GM12878 (cell line): Measurements from ENCODE around the gene OSBPL2. TPM values are rescaled to one million over a fixed set of nuclear protein-coding genes. Genes with fewer than 3 reads are reported as not detected.

Experiments used
- ATAC-seq: fragments of 200-7000 bp; cut with Tn5 transposase; 3 replicates; pipeline ENCODE4 v1.9.1; 2020; ENCODE audit warnings: mild to moderate bottlenecking, moderate library complexity
- BruUV-seq: library from RNA; stranded (reverse); fragments of 400-500 nt; replicated peaks from 2 replicates; lab custom pipeline; 2021; lab: Mats Ljungman, UMichigan
- CTCF ChIA-PET: fragments of 300-600 bp; sonication (Branson Sonifier 250); formaldehyde crosslinking; extraction: SDS; loops from one replicate; lab custom pipeline; 2021; ENCODE audit warnings: inconsistent platforms; lab: Yijun Ruan, JAX
- POLR2A ChIA-PET: fragments of 350-600 bp; formaldehyde crosslinking; extraction: SDS; loops from one replicate; lab custom pipeline; 2021; ENCODE audit warnings: inconsistent platforms; lab: Charles Lee
- RAD21 ChIA-PET: fragments of 300-600 bp; sonication (Branson Sonifier 250); formaldehyde crosslinking; loops from one replicate; lab custom pipeline; 2023; ENCODE audit warnings: antibody characterized with exemption; ENCODE audit not compliant: unreplicated experiment; lab: Charles Lee
- SMC1A ChIA-PET: fragments of 300-600 bp; sonication (Branson Sonifier 250); formaldehyde crosslinking; loops from one replicate; lab custom pipeline; 2023; ENCODE audit not compliant: unreplicated experiment, uncharacterized antibody; lab: Charles Lee
- DNase-seq: peaks from one replicate; pipeline ENCODE4 v3.0.0-alpha.2; 2011; ENCODE audit warnings: low read depth, low spot score
- FAIRE-seq: peaks from 3 replicates; lab custom pipeline; 2011; peaks lifted over from hg19 to GRCh38; lab: Jason Lieb, UNC
- H2AFZ ChIP-seq: 2 replicates; pipeline ENCODE4 v1.6.0; 2011; ENCODE audit warnings: low read depth, low read length, control low read depth; ENCODE audit not compliant: control insufficient read depth
- H3K27ac ChIP-seq: 2 replicates; pipeline ENCODE4 v1.5.1; 2011; ENCODE audit warnings: control low read depth; ENCODE audit not compliant: control insufficient read depth, insufficient read depth
- H3K27me3 ChIP-seq, 2 experiments: replicated peaks in 1 of 2; 2 replicates each; pipeline versions ENCODE4 v1.6.0 to v1.6.1; 2011; ENCODE audit warnings: low read length in 1 of 2; ENCODE audit not compliant: control insufficient read depth in 2 of 2, insufficient read depth in 2 of 2
- H3K36me3 ChIP-seq, 2 experiments: 2 replicates each; pipeline ENCODE4 v1.5.1; 2011; ENCODE audit warnings: low read length in 1 of 2; ENCODE audit not compliant: control insufficient read depth in 2 of 2, insufficient read depth in 2 of 2
- H3K4me1 ChIP-seq: 2 replicates; pipeline ENCODE4 v1.6.1; 2011; ENCODE audit warnings: mild to moderate bottlenecking, low read length, moderate library complexity, mixed read lengths; ENCODE audit not compliant: control insufficient read depth, insufficient read depth
- H3K4me2 ChIP-seq: 2 replicates; pipeline ENCODE4 v1.6.0; 2011; ENCODE audit warnings: control low read depth; ENCODE audit not compliant: control insufficient read depth, insufficient read depth
- H3K4me3 ChIP-seq: fragments of 200-600 bp; sonication (generic); 2 replicates; pipeline ENCODE4 v1.5.1; 2016
- H3K79me2 ChIP-seq: 2 replicates; pipeline ENCODE4 v1.6.0; 2011; ENCODE audit warnings: low read length; ENCODE audit not compliant: control insufficient read depth, insufficient read depth
- H3K9ac ChIP-seq: 2 replicates; pipeline ENCODE4 v1.8.0; 2011; ENCODE audit warnings: low read length, control low read depth, mixed read lengths; ENCODE audit not compliant: control insufficient read depth, insufficient read depth
- H3K9me3 ChIP-seq: replicated peaks from 3 replicates; pipeline ENCODE4 v1.5.1; 2011; ENCODE audit warnings: mild to moderate bottlenecking, low read length; ENCODE audit not compliant: control insufficient read depth, insufficient read depth
- H4K20me1 ChIP-seq: 2 replicates; pipeline ENCODE4 v1.6.0; 2011; ENCODE audit not compliant: control insufficient read depth, insufficient read depth
- ATF3 ChIP-seq: IDR thresholded peaks from 2 replicates; pipeline ENCODE4 v1.6.1; 2011; ENCODE audit warnings: low read depth, mild to moderate bottlenecking, low read length, moderate library complexity, borderline replicate concordance; ENCODE audit errors: extremely low read depth
- ATF7 ChIP-seq: fragments of 450-650 bp; IDR thresholded peaks from 2 replicates; pipeline ENCODE4 v1.6.1; 2016; ENCODE audit warnings: low read depth, mild to moderate bottlenecking
- BMI1 ChIP-seq: fragments of 450-650 bp; IDR thresholded peaks from 2 replicates; pipeline ENCODE4 v1.6.1; 2016; ENCODE audit warnings: mild to moderate bottlenecking, moderate library complexity, borderline replicate concordance
- CREM ChIP-seq: IDR thresholded peaks from 2 replicates; pipeline ENCODE4 v1.6.1; 2014; ENCODE audit warnings: antibody characterized with exemption, low read depth
- JUND ChIP-seq: IDR thresholded peaks from 2 replicates; pipeline ENCODE4 v1.6.1; 2012; ENCODE audit warnings: low read depth, mild to moderate bottlenecking, low read length, improper control_type of control experiment, moderate library complexity
- KLF5 ChIP-seq: fragments of 450-650 bp; IDR thresholded peaks from 2 replicates; pipeline ENCODE4 v1.6.1; 2014; ENCODE audit warnings: mild to moderate bottlenecking; ENCODE audit not compliant: partially characterized antibody
- NFIC ChIP-seq: IDR thresholded peaks from 2 replicates; pipeline ENCODE4 v1.6.1; 2012; ENCODE audit warnings: low read depth, mild to moderate bottlenecking, inconsistent platforms, low read length, moderate library complexity
- PKNOX1 ChIP-seq: fragments of 450-650 bp; IDR thresholded peaks from 2 replicates; pipeline ENCODE4 v1.6.1; 2016; ENCODE audit warnings: mild to moderate bottlenecking
- SIN3A ChIP-seq: IDR thresholded peaks from 2 replicates; pipeline ENCODE4 v1.6.1; 2012; ENCODE audit warnings: low read depth, low read length, improper control_type of control experiment
- ZNF592 ChIP-seq: fragments of 450-650 bp; IDR thresholded peaks from 2 replicates; pipeline ENCODE4 v1.6.1; 2017; ENCODE audit warnings: mild to moderate bottlenecking, moderate library complexity
- ZNF687 ChIP-seq: fragments of 450-650 bp; IDR thresholded peaks from 2 replicates; pipeline ENCODE4 v1.6.1; 2017; ENCODE audit warnings: mild to moderate bottlenecking, moderate library complexity
- WGBS: methylation state at CpG from one replicate; pipeline ENCODE4 v1.1.6; 2016; ENCODE audit warnings: low lambda C conversion rate; ENCODE audit not compliant: insufficient replicate concordance, insufficient coverage; ENCODE audit errors: missing lambda C conversion rate; 5-methylcytosine and 5-hydroxymethylcytosine counted together
- in situ Hi-C: fragments of 300-500 bp; cut with MboI; formaldehyde crosslinking; loops from 9 replicates; pipeline ENCODE4 v1.14.3; 2018; ENCODE audit warnings: mixed read lengths
- intact Hi-C: fragments of 100-400 bp; cut with micrococcal nuclease; formaldehyde crosslinking; loops from one replicate; pipeline ENCODE4 v1.14.2; 2022; ENCODE audit not compliant: unreplicated experiment
- polyA plus RNA-seq, 11 experiments: library from polyadenylated mRNA; depleted of rRNA in 4 of 11; unstranded in 6 of 11; stranded (reverse) in 5 of 11; fragments of >200 nt; fragmentation: Nextera tagmentation in 4 of 11; fragmentation: Illumina TruSeq in 1 of 11; extraction: Ambion mirVana in 4 of 11; extraction: Trizol in 1 of 11; gene quantifications; 1 replicate in 1 of 11; 2 replicates in 10 of 11; pipeline versions ENCODE4 v1.2.1 to v1.2.3, GENCODE V29; 2011 to 2016; ENCODE audit warnings: inconsistent platforms in 2 of 11, missing spikeins in 2 of 11, low read depth in 1 of 11
- total RNA-seq, 4 experiments: library from RNA; depleted of rRNA in 3 of 4; stranded (reverse); fragments of >200 nt in 3 of 4; fragmentation: Illumina TruSeq in 1 of 4; extraction: Trizol in 1 of 4; gene quantifications; 2 replicates each; pipeline versions ENCODE4 v1.2.1 to v1.2.3, GENCODE V29; 2013 to 2021

The OSBPL2 gene
- total and polyA plus RNA-seq, 10 of the 15 experiments (the other 5 are each of a cell fraction or from before 2014, with no cell fraction given), result 2.8 to 22.3 (median 14.7) TPM

- peaks cover 4% of the 10 kb centered on the region for H4K20me1 ChIP-seq
- DNase-seq (no peak), FAIRE-seq (no peak)
- no peak overlapping the region for H3K9ac ChIP-seq
- ChIA-PET SMC1A (no interaction called here), POLR2A (no interaction called here), RAD21 (no interaction called here), CTCF (interaction anchor here (1.3 kb wide), 1 partner anchor 9 kb away, joined by 3 read pairs; no protein-coding TSS in a partner anchor)
- H3K79me2 ChIP-seq, result peaks cover 12% of the 10 kb centered on the region
- no peaks in the 10 kb centered on the region for H3K27me3 ChIP-seq
- intact Hi-C loops, result no loop called here
- no peaks in the 10 kb centered on the region for H3K4me1 ChIP-seq
- no peak overlapping the region for H3K4me3 ChIP-seq
- no peak overlapping the region for H3K27ac ChIP-seq
- H3K9me3 ChIP-seq, result no peaks in the 10 kb centered on the region
- H2AFZ ChIP-seq, result no peak overlapping the region
- WGBS, result 78% methylated on average over 27 of the region's 29 CpGs
- BruUV-seq, result no TSS peak
- H3K4me2 ChIP-seq, result no peak overlapping the region
- peaks cover 9 to 26% of the 10 kb centered on the region in 2 experiments; a peak in 3 of 4 replicates for H3K36me3 ChIP-seq
- TF ChIP-seq ATF7 (no peak), KLF5 (no peak), NFIC (no peak), SIN3A (no peak), JUND (no peak), BMI1 (no peak), ZNF592 (no peak), ZNF687 (no peak), PKNOX1 (no peak), ATF3 (no peak), CREM (no peak)
- TF ChIP-seq, all 136 proteins: peak for 0
- in situ Hi-C loops, result loop anchor here (5.0 to 10.0 kb wide), 2 partner anchors 72 to 305 kb away; no protein-coding TSS in a partner anchor
- no peak for ATAC-seq
These were observed 71.8 kb downstream of the OSBPL2 start for GRCh38 chr20:62309947-62310756.
